ENCODE results near the gene MCMBP. TPM values are rescaled to one million over a fixed set of nuclear protein-coding genes. Genes with fewer than 3 reads are reported as not detected.
"Not testable (repeated sequence)": the region's sequence is repeated elsewhere in the genome, so short reads cannot be mapped to it uniquely, and the experiment has no call there.

The MCMBP gene
- total and polyA plus RNA-seq, 2 donors (not counting 1 experiment from before 2014, with no cell fraction given): 40.6 to 63.4 TPM

GRCh38 chr10:119871881-119872609, 598 bp downstream of the MCMBP start:
- Histone ChIP-seq H3K27me3 (ENCODE audit: control insufficient read depth, insufficient read depth, low read length) (no peaks in the 10 kb centered on the region), H3K4me1 (ENCODE audit: control insufficient read depth, extremely low read depth, insufficient read depth, low read length) (peaks cover 2% of the 10 kb centered on the region), H2AFZ (ENCODE audit: low read length) (peak overlapping the region; percentile 52), H3K9me3 (ENCODE audit: control insufficient read depth, insufficient read depth, low read depth, low read length) (no peaks in the 10 kb centered on the region), H4K20me1 (ENCODE audit: control insufficient read depth, extremely low read depth, insufficient read depth, low read length) (no peaks in the 10 kb centered on the region), H3K27ac (ENCODE audit: insufficient read depth, low read length) (peak overlapping the region; percentile 63), H3K36me3 (ENCODE audit: control insufficient read depth, insufficient read depth, low read length) (no peaks in the 10 kb centered on the region), H3K9ac (ENCODE audit: insufficient read depth, low read length) (peak overlapping the region; percentile 76), H3K4me3 (replicated peaks in 1 of 4; ENCODE audit: control extremely low read depth in 1 of 4, insufficient read depth in 1 of 4, low read depth in 3 of 4, low read length in 4 of 4) (peak overlapping the region; percentile 64 to 90 (median 79)), H3K79me2 (ENCODE audit: control insufficient read depth, insufficient read depth, low read length) (peaks cover 53% of the 10 kb centered on the region), H3K4me2 (ENCODE audit: extremely low read depth, insufficient read depth, low read length) (peak overlapping the region; percentile 89)
- DNase-seq (ENCODE audit: low read depth in 2 of 2): peak; percentile 27 to 43
- TF ChIP-seq EZH2 (IDR thresholded peaks at IDR 0.05; ENCODE audit: low read length, missing control alignments): no peak
- TF ChIP-seq CTCF (conservative IDR thresholded peaks at IDR 0.05 in 1 of 2, IDR thresholded peaks at IDR 0.05 in 1 of 2; ENCODE audit: low read depth in 1 of 2, low read length in 2 of 2): no peak

- H2AFZ ChIP-seq (ENCODE audit: low read length); H3K4me3 ChIP-seq (replicated peaks in 1 of 4; ENCODE audit: control extremely low read depth in 1 of 4, insufficient read depth in 1 of 4, low read depth in 3 of 4, low read length in 4 of 4); H3K27ac ChIP-seq (ENCODE audit: insufficient read depth, low read length); H3K36me3 ChIP-seq (ENCODE audit: control insufficient read depth, insufficient read depth, low read length); H3K4me1 ChIP-seq (ENCODE audit: control insufficient read depth, extremely low read depth, insufficient read depth, low read length); H3K9ac ChIP-seq (ENCODE audit: insufficient read depth, low read length); DNase-seq (ENCODE audit: low read depth in 2 of 2); H3K9me3 ChIP-seq (ENCODE audit: control insufficient read depth, insufficient read depth, low read depth, low read length); H3K27me3 ChIP-seq (ENCODE audit: control insufficient read depth, insufficient read depth, low read length); H4K20me1 ChIP-seq (ENCODE audit: control insufficient read depth, extremely low read depth, insufficient read depth, low read length); H3K4me2 ChIP-seq (ENCODE audit: extremely low read depth, insufficient read depth, low read length): not testable (repeated sequence)
- H3K79me2 ChIP-seq (ENCODE audit: control insufficient read depth, insufficient read depth, low read length): peaks cover 79% of the 10 kb centered on the region
These were observed 3.2 kb downstream of the MCMBP start for GRCh38 chr10:119869398-119869797.

GRCh38 chr10:119867317-119867716, 5.3 kb downstream of the MCMBP start:
- Histone ChIP-seq H3K9ac (ENCODE audit: insufficient read depth, low read length) (no peak overlapping the region), H3K4me1 (ENCODE audit: control insufficient read depth, extremely low read depth, insufficient read depth, low read length) (peaks cover 2% of the 10 kb centered on the region), H3K4me3 (replicated peaks in 1 of 4; ENCODE audit: control extremely low read depth in 1 of 4, insufficient read depth in 1 of 4, low read depth in 3 of 4, low read length in 4 of 4) (no peak overlapping the region), H3K4me2 (ENCODE audit: extremely low read depth, insufficient read depth, low read length) (no peak overlapping the region), H3K27me3 (ENCODE audit: control insufficient read depth, insufficient read depth, low read length) (no peaks in the 10 kb centered on the region), H2AFZ (ENCODE audit: low read length) (no peak overlapping the region), H3K27ac (ENCODE audit: insufficient read depth, low read length) (no peak overlapping the region), H3K79me2 (ENCODE audit: control insufficient read depth, insufficient read depth, low read length) (peaks cover 94% of the 10 kb centered on the region), H3K36me3 (ENCODE audit: control insufficient read depth, insufficient read depth, low read length) (no peaks in the 10 kb centered on the region), H3K9me3 (ENCODE audit: control insufficient read depth, insufficient read depth, low read depth, low read length) (no peaks in the 10 kb centered on the region), H4K20me1 (ENCODE audit: control insufficient read depth, extremely low read depth, insufficient read depth, low read length) (no peaks in the 10 kb centered on the region)
- no peak for TF ChIP-seq CTCF (conservative IDR thresholded peaks at IDR 0.05 in 1 of 2, IDR thresholded peaks at IDR 0.05 in 1 of 2; ENCODE audit: low read depth in 1 of 2, low read length in 2 of 2)
- no peak for TF ChIP-seq EZH2 (IDR thresholded peaks at IDR 0.05; ENCODE audit: low read length, missing control alignments)
- no peak for DNase-seq (ENCODE audit: low read depth in 2 of 2)

All from fibroblast of lung (primary cell).